ENCODE results near the gene NUP160. TPM values are rescaled to one million over a fixed set of nuclear protein-coding genes. Genes with fewer than 3 reads are reported as not detected.

NUP160 gene
- total RNA-seq, 1 experiment from 2014 or later = 25.9 TPM

GRCh38 chr11:47731475-47731874 is 116.7 kb downstream of the NUP160 start:
- no peak for DNase-seq (ENCODE audit: low read depth)

Small RNA genes lying within 50 kb of the gene (small RNA-seq; reads per million reads assigned to genes)
- gene AC021443.1 = not detected
- not detected for gene RF00019
- gene RNA5SP340 = not detected

Other genes starting within 250 kb of the NUP160 start
- 116 and 192 TPM in 2 replicates for gene MTCH2, start 205.8 kb downstream of the NUP160 start, total RNA-seq (2014; rRNA removed; shearing (Covaris generic))
- gene AGBL2, start 133.0 kb downstream of the NUP160 start, total RNA-seq (2014; rRNA removed; shearing (Covaris generic)) = 0.08 and 0.13 TPM in 2 replicates
- 26.9 and 35.7 TPM in 2 replicates for gene FNBP4, start 81.0 kb downstream of the NUP160 start, total RNA-seq (2014; rRNA removed; shearing (Covaris generic))
- 11.7 and 11.9 TPM in 2 replicates for gene PTPRJ, start 132.2 kb upstream of the NUP160 start, total RNA-seq (2014; rRNA removed; shearing (Covaris generic))

All from HT1080 (cell line).